Measurements from ENCODE around the gene MEDAG.

MEDAG gene

GRCh38 chr13:30863231-30863630, 42.8 kb upstream of the MEDAG start:
- DNase-seq (ENCODE audit: low read depth) = no peak
- TF ChIP-seq CTCF (conservative IDR thresholded peaks at IDR 0.05; ENCODE audit: low read length) = no peak

DNA sequence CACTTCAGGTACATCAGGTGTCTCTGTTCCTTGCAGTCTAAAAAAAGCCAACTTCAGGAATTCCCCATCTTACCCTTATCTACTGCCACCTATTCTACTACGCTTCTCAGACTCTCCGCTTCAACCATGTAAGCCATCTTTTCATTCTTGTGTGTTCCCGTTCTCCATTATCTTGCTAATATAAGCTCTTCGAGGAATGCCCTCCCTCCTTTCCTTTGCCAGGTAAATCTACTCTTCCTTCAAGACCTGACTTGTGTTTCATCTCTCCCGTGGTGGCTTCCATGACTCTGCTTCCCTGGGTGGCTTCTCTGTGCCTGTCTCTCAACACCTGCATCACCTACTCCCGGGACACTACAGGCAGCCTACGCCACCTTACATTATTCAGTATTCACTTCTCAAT, 42.3 kb upstream of the MEDAG start:
- no peak overlapping the region for H3K4me3 ChIP-seq (ENCODE audit: low read length)
- TF ChIP-seq CTCF (conservative IDR thresholded peaks at IDR 0.05; ENCODE audit: low read length) = no peak
- no peak for DNase-seq (ENCODE audit: low read depth)

More at GRCh38 chr13:30863231-30863630, 42.8 kb upstream of the MEDAG start:
- H3K4me3 ChIP-seq (ENCODE audit: low read length) = no peak overlapping the region

DNA sequence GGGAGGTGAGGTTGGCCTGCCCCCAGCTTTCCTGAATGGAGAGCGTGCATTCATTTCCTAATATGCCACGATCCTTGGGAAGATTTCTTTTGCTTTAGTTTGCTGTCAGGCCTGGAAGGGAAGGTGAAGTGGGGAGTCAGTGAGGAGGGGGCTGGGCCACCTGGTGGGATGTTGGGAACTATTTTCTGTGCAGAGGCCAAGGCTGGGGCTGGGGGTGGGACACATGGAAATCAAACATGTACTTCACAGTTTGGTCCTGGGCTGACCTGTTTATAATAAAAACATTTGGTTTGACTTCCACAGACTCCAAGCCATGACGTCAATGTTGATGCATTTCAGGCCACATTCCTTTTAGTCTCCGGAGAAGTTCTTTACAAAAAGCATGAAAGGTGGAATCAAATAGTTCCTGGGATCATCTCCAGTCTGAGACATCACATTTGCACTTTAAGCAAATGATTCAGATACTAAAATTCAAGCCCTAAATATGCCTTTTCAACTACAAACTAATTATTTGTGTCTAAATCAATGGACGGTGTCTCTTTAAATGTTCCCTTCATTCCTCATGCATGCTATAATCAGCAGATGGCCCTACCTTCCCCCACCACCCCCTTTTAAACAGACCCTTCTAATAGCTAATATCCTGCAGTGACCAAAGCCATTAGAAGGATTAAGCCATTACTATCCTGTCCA, 41.5 kb upstream of the MEDAG start:
- 0 out of 2 replicates have a peak overlapping the region, but pooled peaks have one; percentile 54 for H3K4me3 ChIP-seq (ENCODE audit: low read length)
- DNase-seq (ENCODE audit: low read depth) = peak; percentile 94

GRCh38 chr13:30865123-30866049, 40.7 kb upstream of the MEDAG start:
- DNase-seq (ENCODE audit: low read depth) = peak; percentile 94
- TF ChIP-seq CTCF (conservative IDR thresholded peaks at IDR 0.05; ENCODE audit: low read length) = peak; percentile 95
- peak overlapping the region; percentile 54 for H3K4me3 ChIP-seq (ENCODE audit: low read length)

More for the DNA sequence above, 41.5 kb upstream of the MEDAG start:
- TF ChIP-seq CTCF (conservative IDR thresholded peaks at IDR 0.05; ENCODE audit: low read length) = no peak

DNA sequence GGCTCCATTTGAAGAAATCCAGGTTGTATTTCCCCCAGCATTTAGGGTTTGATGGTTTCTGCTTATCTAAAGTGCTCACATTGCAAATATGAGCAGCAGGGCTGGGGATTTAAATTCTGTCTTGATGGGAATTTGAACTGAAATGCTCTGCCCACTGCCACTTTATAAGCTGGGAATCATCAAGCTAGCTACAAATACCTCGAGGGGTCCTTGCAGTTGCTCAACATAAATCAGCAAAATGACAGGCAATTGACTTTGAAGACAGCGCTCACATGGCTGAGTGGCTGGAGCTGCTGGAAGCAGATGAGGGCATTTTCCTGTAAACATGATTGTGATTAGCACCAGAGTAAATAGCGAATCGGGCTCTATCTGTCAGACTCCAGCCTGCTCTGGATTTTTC, 39.4 kb upstream of the MEDAG start:
- DNase-seq (ENCODE audit: low read depth) = no peak
- no peak for TF ChIP-seq CTCF (conservative IDR thresholded peaks at IDR 0.05; ENCODE audit: low read length)
- H3K4me3 ChIP-seq (ENCODE audit: low read length) = no peak overlapping the region

- no peak overlapping the region for H3K4me3 ChIP-seq (ENCODE audit: low read length)
- no peak for TF ChIP-seq CTCF (conservative IDR thresholded peaks at IDR 0.05; ENCODE audit: low read length)
- DNase-seq (ENCODE audit: low read depth) = no peak
Observed at GRCh38 chr13:30867089-30867669, 38.9 kb upstream of the MEDAG start.
